Osteoblast (primary cell): ENCODE measurements around the gene RNASEH2C. TPM values are rescaled to one million over a fixed set of nuclear protein-coding genes. Genes with fewer than 3 reads are reported as not detected.
"Not testable (repeated sequence)": the region's sequence is repeated elsewhere in the genome, so short reads cannot be mapped to it uniquely, and the experiment has no call there.

Experiments
- DNase-seq: peaks from one replicate; pipeline ENCODE4 v3.0.0; 2011; ENCODE audit warnings: low spot score, mixed read lengths; ENCODE audit not compliant: insufficient read length; ENCODE audit errors: missing footprints
- H2AFZ ChIP-seq: 2 replicates; pipeline ENCODE4 v1.6.0; 2011; ENCODE audit warnings: mild to moderate bottlenecking, low read length
- H3K27ac ChIP-seq: 2 replicates; pipeline ENCODE4 v1.5.1; 2011; ENCODE audit warnings: mild to moderate bottlenecking, low read depth, low read length, moderate library complexity
- H3K27me3 ChIP-seq: 2 replicates; pipeline ENCODE4 v1.6.0; 2012; ENCODE audit warnings: mild to moderate bottlenecking, control low read depth, inconsistent platforms, low read length, moderate library complexity; ENCODE audit not compliant: insufficient read depth
- H3K36me3 ChIP-seq: 2 replicates; pipeline ENCODE4 v1.5.1; 2011; ENCODE audit warnings: mild to moderate bottlenecking, low read length, control low read depth, moderate library complexity; ENCODE audit not compliant: insufficient read depth
- H3K4me1 ChIP-seq: 2 replicates; pipeline ENCODE4 v1.5.1; 2011; ENCODE audit warnings: mild to moderate bottlenecking, low read length, control low read depth, moderate library complexity; ENCODE audit not compliant: insufficient read depth
- H3K4me2 ChIP-seq: 2 replicates; pipeline ENCODE4 v1.6.0; 2011; ENCODE audit warnings: mild to moderate bottlenecking, low read length; ENCODE audit not compliant: insufficient read depth
- H3K4me3 ChIP-seq: fragments of 200-600 bp; sonication (generic); 3 replicates; pipeline ENCODE4 v1.5.1; 2012; ENCODE audit warnings: mild to moderate bottlenecking, low read length, inconsistent platforms; ENCODE audit not compliant: insufficient read depth
- H3K79me2 ChIP-seq: 2 replicates; pipeline ENCODE4 v1.6.0; 2012; ENCODE audit warnings: mild to moderate bottlenecking, low read length, control low read depth, inconsistent platforms; ENCODE audit not compliant: insufficient read depth
- H3K9me3 ChIP-seq: 2 replicates; pipeline ENCODE4 v1.5.1; 2011; ENCODE audit warnings: low read depth, low read length, control low read depth
- H4K20me1 ChIP-seq: 2 replicates; pipeline ENCODE4 v1.6.0; 2012; ENCODE audit warnings: mild to moderate bottlenecking, low read length, control low read depth; ENCODE audit not compliant: insufficient read depth
- CTCF ChIP-seq: IDR thresholded peaks from 2 replicates; pipeline ENCODE4 v1.5.1; 2011; ENCODE audit warnings: mild to moderate bottlenecking, low read depth, low read length, moderate library complexity; ENCODE audit errors: extremely low read depth
- total RNA-seq: library from RNA; depleted of rRNA; stranded (reverse); fragments of >200 nt; gene quantifications from 2 replicates; pipeline ENCODE4 v1.2.3, GENCODE V29; 2012

Gene RNASEH2C
- total RNA-seq, 1 donor, result 27.9 TPM

- TF ChIP-seq CTCF, result no peak
- no peaks in the 10 kb centered on the region for H3K4me1 ChIP-seq
- H3K79me2 ChIP-seq, result no peaks in the 10 kb centered on the region
- H3K27ac ChIP-seq, result no peak overlapping the region
- no peak overlapping the region for H3K4me3 ChIP-seq
- H3K27me3 ChIP-seq, result peaks cover 11% of the 10 kb centered on the region
- no peaks in the 10 kb centered on the region for H3K9me3 ChIP-seq
- H2AFZ ChIP-seq, result no peak overlapping the region
- H3K4me2 ChIP-seq, result no peak overlapping the region
- no peak for DNase-seq
- H3K36me3 ChIP-seq, result no peaks in the 10 kb centered on the region
- no peaks in the 10 kb centered on the region for H4K20me1 ChIP-seq
Measured at GRCh38 chr11:65739022-65739421, 18.4 kb upstream of the RNASEH2C start.

GRCh38 chr11:65736810-65737209 is 16.2 kb upstream of the RNASEH2C start:
- H3K4me3 ChIP-seq, result no peak overlapping the region
- TF ChIP-seq CTCF, result no peak
- no peaks in the 10 kb centered on the region for H4K20me1 ChIP-seq
- H3K79me2 ChIP-seq, result no peaks in the 10 kb centered on the region
- no peaks in the 10 kb centered on the region for H3K4me1 ChIP-seq
- no peak overlapping the region for H3K27ac ChIP-seq
- no peak for DNase-seq
- no peaks in the 10 kb centered on the region for H3K9me3 ChIP-seq
- no peak overlapping the region for H3K4me2 ChIP-seq
- H3K36me3 ChIP-seq, result no peaks in the 10 kb centered on the region
- H2AFZ ChIP-seq, result no peak overlapping the region
- H3K27me3 ChIP-seq, result peaks cover 11% of the 10 kb centered on the region

- not testable (repeated sequence) for H3K36me3 ChIP-seq, H3K27ac ChIP-seq, H3K4me3 ChIP-seq, DNase-seq, H2AFZ ChIP-seq, H3K4me2 ChIP-seq, H3K9me3 ChIP-seq, H4K20me1 ChIP-seq, H3K79me2 ChIP-seq, H3K4me1 ChIP-seq
- peaks cover 11% of the 10 kb centered on the region for H3K27me3 ChIP-seq
Measured at GRCh38 chr11:65735111-65735510, 14.5 kb upstream of the RNASEH2C start.

- no peak overlapping the region for H2AFZ ChIP-seq
- H3K79me2 ChIP-seq, result no peaks in the 10 kb centered on the region
- peaks cover 3% of the 10 kb centered on the region for H3K27me3 ChIP-seq
- no peak for TF ChIP-seq CTCF
- H3K9me3 ChIP-seq, result no peaks in the 10 kb centered on the region
- H3K36me3 ChIP-seq, result no peaks in the 10 kb centered on the region
- no peaks in the 10 kb centered on the region for H3K4me1 ChIP-seq
- no peak for DNase-seq
- no peak overlapping the region for H3K27ac ChIP-seq
- no peaks in the 10 kb centered on the region for H4K20me1 ChIP-seq
- H3K4me3 ChIP-seq, result no peak overlapping the region
- no peak overlapping the region for H3K4me2 ChIP-seq
Measured at GRCh38 chr11:65730461-65730860, 9.9 kb upstream of the RNASEH2C start.
